HEK293 (cell line): ENCODE results near the gene SLC5A11.
"Not testable (repeated sequence)": the region's sequence is repeated elsewhere in the genome, so short reads cannot be mapped to it uniquely, and the experiment has no call there.

Experiments
- CTCF ChIA-PET: fragments of 350-600 bp; formaldehyde crosslinking; extraction: SDS; loops from one replicate; lab custom pipeline; 2021; ENCODE audit warnings: antibody characterized with exemption; lab: Yijun Ruan, JAX
- POLR2A ChIA-PET: fragments of 300-600 bp; formaldehyde crosslinking; extraction: SDS; loops from one replicate; lab custom pipeline; 2020; ENCODE audit warnings: antibody characterized with exemption, inconsistent platforms; lab: Yijun Ruan, JAX
- H3K27ac ChIP-seq: fragments of 200-500 bp; sonication (Bioruptor generic); 2 replicates; pipeline ENCODE4 v1.5.1; 2014; ENCODE audit warnings: low read depth, low read length, control low read depth, inconsistent platforms; ENCODE audit errors: extremely low read depth
- H3K36me3 ChIP-seq, 2 experiments: fragments of 200-500 bp in 1 of 2; sonication (Bioruptor generic) in 1 of 2; 1 replicate in 1 of 2; 2 replicates in 1 of 2; pipeline ENCODE4 v1.5.1; 2014 to 2017; ENCODE audit warnings: inconsistent platforms in 2 of 2, low read length in 2 of 2; ENCODE audit not compliant: control insufficient read depth in 2 of 2, insufficient read depth in 1 of 2
- H3K4me1 ChIP-seq: fragments of 200-500 bp; sonication (Bioruptor generic); 2 replicates; pipeline ENCODE4 v1.5.1; 2014; ENCODE audit warnings: mild to moderate bottlenecking, low read length, inconsistent platforms; ENCODE audit not compliant: control insufficient read depth, insufficient read depth
- H3K4me3 ChIP-seq: 2 replicates; pipeline ENCODE4 v1.5.1; 2011; ENCODE audit warnings: low read depth, mild to moderate bottlenecking, control low read depth, low read length, moderate library complexity
- H3K9me3 ChIP-seq: fragments of 200-500 bp; sonication (Bioruptor generic); 2 replicates; pipeline ENCODE4 v1.5.1; 2014; ENCODE audit warnings: low read depth, low read length, inconsistent platforms; ENCODE audit not compliant: control insufficient read depth, insufficient read depth
- ATF2 ChIP-seq: fragments of 450-650 bp; formaldehyde crosslinking; IDR thresholded peaks from 2 replicates; pipeline ENCODE4 v1.5.1; 2016; ENCODE audit warnings: missing biosample characterization, missing genetic modification characterization, low read depth
- PRDM10 ChIP-seq: fragments of 450-650 bp; formaldehyde crosslinking; IDR thresholded peaks from 2 replicates; pipeline ENCODE4 v1.5.1; 2016; ENCODE audit warnings: missing biosample characterization, missing genetic modification characterization
- REST ChIP-seq: fragments of 450-650 bp; formaldehyde crosslinking; IDR thresholded peaks from 2 replicates; pipeline ENCODE4 v1.5.1; 2016; ENCODE audit warnings: missing biosample characterization, missing genetic modification characterization
- YY1 ChIP-seq: fragments of 450-650 bp; formaldehyde crosslinking; IDR thresholded peaks from 2 replicates; pipeline ENCODE4 v1.5.1; 2018; ENCODE audit warnings: missing biosample characterization, missing genetic modification characterization
- ZBTB20 ChIP-seq: fragments of 450-650 bp; formaldehyde crosslinking; IDR thresholded peaks from 2 replicates; pipeline ENCODE4 v1.5.1; 2016; ENCODE audit warnings: missing biosample characterization, missing genetic modification characterization
- ZNF248 ChIP-seq: fragments of 450-650 bp; formaldehyde crosslinking; IDR thresholded peaks from 2 replicates; pipeline ENCODE4 v1.5.1; 2017; ENCODE audit warnings: missing biosample characterization, missing genetic modification characterization
- ZNF266 ChIP-seq: fragments of 450-650 bp; formaldehyde crosslinking; IDR thresholded peaks from 2 replicates; pipeline ENCODE4 v1.5.1; 2016; ENCODE audit warnings: missing biosample characterization, missing genetic modification characterization, low read depth
- ZNF48 ChIP-seq: fragments of 450-650 bp; formaldehyde crosslinking; IDR thresholded peaks from 2 replicates; pipeline ENCODE4 v1.5.1; 2016; ENCODE audit warnings: missing biosample characterization, missing genetic modification characterization
- ZNF549 ChIP-seq: fragments of 450-650 bp; IDR thresholded peaks from 2 replicates; pipeline ENCODE4 v1.5.1; 2018; ENCODE audit warnings: missing biosample characterization, missing genetic modification characterization, mild to moderate bottlenecking, inconsistent platforms, moderate library complexity
- ZNF624 ChIP-seq: fragments of 450-650 bp; formaldehyde crosslinking; IDR thresholded peaks from 2 replicates; pipeline ENCODE4 v1.5.1; 2017; ENCODE audit warnings: missing biosample characterization, missing genetic modification characterization

SLC5A11 gene

GRCh38 chr16:24855678-24856077 lies 9.9 kb downstream of the SLC5A11 start (continued):
- TF ChIP-seq YY1 (tag by site-specific recombination) (no peak), ZNF248 (tag by site-specific recombination) (no peak), PRDM10 (tag by site-specific recombination) (peak; percentile 40; the same call in 1 of the 2 replicates), ATF2 (no peak), REST (tag by site-specific recombination) (no peak), ZNF48 (tag by site-specific recombination) (no peak), ZBTB20 (tag by site-specific recombination) (no peak), ZNF266 (tag by site-specific recombination) (peak; percentile 91), ZNF624 (tag by site-specific recombination) (no peak)

- CTCF ChIA-PET, POLR2A ChIA-PET, H3K4me1 ChIP-seq, H3K36me3 ChIP-seq, H3K27ac ChIP-seq, H3K9me3 ChIP-seq, H3K4me3 ChIP-seq: not testable (repeated sequence)
Observed at GRCh38 chr16:24856871-24857270, 11.1 kb downstream of the SLC5A11 start.

GRCh38 chr16:24858219-24859041 lies 12.7 kb downstream of the SLC5A11 start:
- Histone ChIP-seq H3K36me3 (no peaks in the 10 kb centered on the region), H3K4me1 (peaks cover 4% of the 10 kb centered on the region; the same call in 1 of the 2 replicates), H3K9me3 (no peaks in the 10 kb centered on the region), H3K4me3 (no peak overlapping the region), H3K27ac (no peak overlapping the region)
- ChIA-PET CTCF (no interaction called here), POLR2A (no interaction called here)
- TF ChIP-seq REST (tag by site-specific recombination) (peak; percentile 99), ZNF549 (tag by site-specific recombination) (no peak)
